PFSK-1 (cell line): ENCODE data around the gene DDI2.

ENCODE experiments used
- FOXP2 ChIP-seq: optimal IDR thresholded peaks from 2 replicates; pipeline ENCODE3; 2011; ENCODE audit warnings: borderline replicate concordance, control low read depth, inconsistent platforms; ENCODE audit not compliant: insufficient read depth; ENCODE audit errors: extremely low read length, extremely low read depth
- POLR2AphosphoS5 ChIP-seq: IDR thresholded peaks from 2 replicates; pipeline ENCODE4 v1.6.1; 2012; ENCODE audit warnings: low read depth, mild to moderate bottlenecking, control low read depth, low read length, moderate library complexity
- REST ChIP-seq, 2 experiments: IDR thresholded peaks; 2 replicates each; pipeline versions ENCODE4 v1.6.1 to v1.8.0; 2011 to 2012; ENCODE audit warnings: low read depth in 2 of 2, low read length in 2 of 2, control low read depth in 1 of 2, inconsistent platforms in 1 of 2, mild to moderate bottlenecking in 1 of 2, moderate library complexity in 1 of 2; ENCODE audit not compliant: insufficient read depth in 1 of 2
- SIN3A ChIP-seq: IDR thresholded peaks from 2 replicates; pipeline ENCODE4 v1.6.1; 2012; ENCODE audit warnings: mild to moderate bottlenecking, low read length, moderate library complexity, borderline replicate concordance; ENCODE audit not compliant: insufficient read depth
- TAF1 ChIP-seq: IDR thresholded peaks from 2 replicates; pipeline ENCODE4 v1.6.1; 2012; ENCODE audit warnings: low read length, control low read depth, borderline replicate concordance; ENCODE audit not compliant: insufficient read depth

DDI2 gene

GRCh38 chr1:15680131-15680530, 62.9 kb downstream of the DDI2 start:
- no peak for TF ChIP-seq TAF1
- no peak for TF ChIP-seq SIN3A
- no peak for TF ChIP-seq POLR2AphosphoS5
- TF ChIP-seq REST (IDR thresholded peaks at IDR 0.05; ENCODE audit: insufficient read depth in 1 of 2, low read depth in 2 of 2, low read length in 2 of 2) = no peak
- TF ChIP-seq FOXP2 = no peak

GRCh38 chr1:15680561-15681348, 63.5 kb downstream of the DDI2 start:
- TF ChIP-seq TAF1 (no peak), SIN3A (no peak), REST (IDR thresholded peaks at IDR 0.05; ENCODE audit: insufficient read depth in 1 of 2, low read depth in 2 of 2, low read length in 2 of 2) (no peak), FOXP2 (no peak), POLR2AphosphoS5 (no peak)

- TF ChIP-seq FOXP2 = no peak
- TF ChIP-seq POLR2AphosphoS5 = no peak
- TF ChIP-seq SIN3A = no peak
Observed at GRCh38 chr1:15681349-15682292, 64.4 kb downstream of the DDI2 start.

GRCh38 chr1:15682936-15683341, 65.7 kb downstream of the DDI2 start:
- no peak for TF ChIP-seq TAF1
- no peak for TF ChIP-seq POLR2AphosphoS5
- TF ChIP-seq FOXP2 = no peak
- no peak for TF ChIP-seq SIN3A
- no peak for TF ChIP-seq REST (IDR thresholded peaks at IDR 0.05; ENCODE audit: insufficient read depth in 1 of 2, low read depth in 2 of 2, low read length in 2 of 2)

GRCh38 chr1:15683345-15684039, 66.2 kb downstream of the DDI2 start:
- TF ChIP-seq REST (IDR thresholded peaks at IDR 0.05; ENCODE audit: insufficient read depth in 1 of 2, low read depth in 2 of 2, low read length in 2 of 2) (no peak), FOXP2 (no peak), TAF1 (no peak), POLR2AphosphoS5 (no peak), SIN3A (no peak)
